Measurements from ENCODE around the gene SDK1. TPM values are rescaled to one million over a fixed set of nuclear protein-coding genes. Genes with fewer than 3 reads are reported as not detected.
A peak's percentile ranks its signal among the peaks of the same experiment; 100 is the strongest.

The SDK1 gene
- total RNA-seq, 1 donor from 2014 or later, result 225 TPM

- Mint-ChIP-seq H3K36me3 (ENCODE audit: unreplicated experiment) (peaks cover 5% of the 10 kb centered on the region), H3K27ac (ENCODE audit: unreplicated experiment) (no peak overlapping the region), H3K4me1 (ENCODE audit: low read depth, unreplicated experiment) (peaks cover 28% of the 10 kb centered on the region), H3K9me3 (ENCODE audit: unreplicated experiment) (peaks cover 3% of the 10 kb centered on the region), H3K27me3 (ENCODE audit: unreplicated experiment) (no peaks in the 10 kb centered on the region), H3K4me3 (ENCODE audit: unreplicated experiment) (no peak overlapping the region)
- peak; percentile 25 for TF ChIP-seq CTCF (IDR thresholded peaks at IDR 0.05; ENCODE audit: partially characterized antibody, unreplicated experiment)
- peak; percentile 51 for DNase-seq
Measured at GRCh38 chr7:3399858-3400257, 98.8 kb downstream of the SDK1 start.

- Mint-ChIP-seq H3K4me3 (ENCODE audit: unreplicated experiment) (no peak overlapping the region), H3K27me3 (ENCODE audit: unreplicated experiment) (peaks cover 2% of the 10 kb centered on the region), H3K4me1 (ENCODE audit: low read depth, unreplicated experiment) (peaks cover 33% of the 10 kb centered on the region), H3K27ac (ENCODE audit: unreplicated experiment) (no peak overlapping the region), H3K36me3 (ENCODE audit: unreplicated experiment) (no peaks in the 10 kb centered on the region), H3K9me3 (ENCODE audit: unreplicated experiment) (peaks cover 4% of the 10 kb centered on the region)
- no peak for DNase-seq
- no peak for TF ChIP-seq CTCF (IDR thresholded peaks at IDR 0.05; ENCODE audit: partially characterized antibody, unreplicated experiment)
Measured at GRCh38 chr7:3404501-3404900, 103.4 kb downstream of the SDK1 start.

GRCh38 chr7:3408814-3409595, 108.0 kb downstream of the SDK1 start:
- H3K27ac Mint-ChIP-seq (ENCODE audit: unreplicated experiment), result peak overlapping the region; percentile 67
- H3K36me3 Mint-ChIP-seq (ENCODE audit: unreplicated experiment), result no peaks in the 10 kb centered on the region
- DNase-seq, result no peak
- peaks cover 5% of the 10 kb centered on the region for H3K27me3 Mint-ChIP-seq (ENCODE audit: unreplicated experiment)
- TF ChIP-seq CTCF (IDR thresholded peaks at IDR 0.05; ENCODE audit: partially characterized antibody, unreplicated experiment), result no peak
- H3K4me3 Mint-ChIP-seq (ENCODE audit: unreplicated experiment), result peak overlapping the region; percentile 26
- H3K9me3 Mint-ChIP-seq (ENCODE audit: unreplicated experiment), result peaks cover 10% of the 10 kb centered on the region
- H3K4me1 Mint-ChIP-seq (ENCODE audit: low read depth, unreplicated experiment), result peaks cover 55% of the 10 kb centered on the region

- Mint-ChIP-seq H3K36me3 (ENCODE audit: unreplicated experiment) (no peaks in the 10 kb centered on the region), H3K27ac (ENCODE audit: unreplicated experiment) (peak overlapping the region; percentile 69), H3K4me1 (ENCODE audit: low read depth, unreplicated experiment) (peaks cover 62% of the 10 kb centered on the region), H3K27me3 (ENCODE audit: unreplicated experiment) (peaks cover 7% of the 10 kb centered on the region), H3K9me3 (ENCODE audit: unreplicated experiment) (peaks cover 10% of the 10 kb centered on the region), H3K4me3 (ENCODE audit: unreplicated experiment) (no peak overlapping the region)
- TF ChIP-seq CTCF (IDR thresholded peaks at IDR 0.05; ENCODE audit: partially characterized antibody, unreplicated experiment), result no peak
- DNase-seq, result no peak
Measured at GRCh38 chr7:3412871-3413270, 111.8 kb downstream of the SDK1 start.

- no peaks in the 10 kb centered on the region for H3K36me3 Mint-ChIP-seq (ENCODE audit: unreplicated experiment)
- DNase-seq, result no peak
- TF ChIP-seq CTCF (IDR thresholded peaks at IDR 0.05; ENCODE audit: partially characterized antibody, unreplicated experiment), result no peak
- H3K4me1 Mint-ChIP-seq (ENCODE audit: low read depth, unreplicated experiment), result peaks cover 71% of the 10 kb centered on the region
- H3K4me3 Mint-ChIP-seq (ENCODE audit: unreplicated experiment), result peak overlapping the region; percentile 56
- peaks cover 10% of the 10 kb centered on the region for H3K27me3 Mint-ChIP-seq (ENCODE audit: unreplicated experiment)
- peaks cover 8% of the 10 kb centered on the region for H3K9me3 Mint-ChIP-seq (ENCODE audit: unreplicated experiment)
- peak overlapping the region; percentile 75 for H3K27ac Mint-ChIP-seq (ENCODE audit: unreplicated experiment)
Measured at GRCh38 chr7:3415861-3416312, 114.8 kb downstream of the SDK1 start.
